GM19463 (cell line): ENCODE results near the gene SLFNL1.

Experiments used
- ATAC-seq: cut with Tn5 transposase; IDR thresholded peaks from one replicate; pipeline ENCODE4 v1.9.1; 2021; ENCODE audit warnings: mild to moderate bottlenecking, moderate library complexity; ENCODE audit not compliant: unreplicated experiment

The SLFNL1 gene

GRCh38 chr1:41021526-41022308, at the start of gene SLFNL1:
SLFNL1 (minus strand) TSS chr1:41021725; CDS start chr1:41020660, 1,065 bp downstream.
- no peak for ATAC-seq

GRCh38 chr1:41056907-41057306, 35.4 kb upstream of the SLFNL1 start:
- no peak for ATAC-seq

DNA sequence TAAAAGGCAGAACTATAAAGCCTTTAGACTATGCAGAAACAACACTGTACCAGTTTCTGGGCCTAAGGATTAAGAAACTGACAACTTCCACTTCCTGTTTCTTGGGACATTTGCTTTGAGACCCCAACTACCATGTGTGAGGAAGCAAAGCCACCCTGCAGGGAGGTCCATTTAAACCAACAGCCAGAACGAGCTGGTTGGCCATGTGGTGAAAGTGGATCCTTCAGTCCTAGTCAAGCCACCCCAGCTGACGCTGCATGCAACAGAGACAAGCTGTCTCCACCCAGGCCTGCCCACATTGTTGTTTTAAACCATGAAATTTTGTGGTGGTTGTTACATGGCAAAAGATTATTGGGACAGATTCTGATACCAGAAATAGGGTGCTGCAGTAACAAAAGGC, 31.8 kb upstream of the SLFNL1 start:
- no peak for ATAC-seq

- no peak for ATAC-seq
Observed at GRCh38 chr1:41051022-41051421, 29.5 kb upstream of the SLFNL1 start.

DNA sequence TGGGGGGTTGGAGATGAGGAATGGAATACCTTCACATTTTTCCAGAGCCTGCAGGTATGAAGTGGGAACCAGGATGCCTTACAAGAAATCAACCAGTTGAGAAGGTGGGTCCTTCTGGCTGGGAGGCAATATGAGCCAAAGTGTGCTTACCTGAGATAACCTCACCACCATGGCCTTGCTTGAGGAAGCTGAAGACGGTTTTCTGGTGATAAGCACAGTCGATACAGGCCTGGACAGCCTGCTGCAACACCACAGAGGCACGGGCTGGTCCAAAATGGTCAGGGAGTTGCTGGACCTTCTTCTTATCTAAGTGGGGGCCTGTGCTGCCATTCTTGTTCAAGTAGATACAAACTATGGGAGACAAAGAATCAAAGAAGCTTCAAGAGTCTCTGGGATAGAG, 27.0 kb upstream of the SLFNL1 start:
- no peak for ATAC-seq

- no peak for ATAC-seq
Observed at GRCh38 chr1:41046347-41046775, 24.8 kb upstream of the SLFNL1 start.

GRCh38 chr1:41045740-41046139, 24.2 kb upstream of the SLFNL1 start:
- ATAC-seq = no peak

DNA sequence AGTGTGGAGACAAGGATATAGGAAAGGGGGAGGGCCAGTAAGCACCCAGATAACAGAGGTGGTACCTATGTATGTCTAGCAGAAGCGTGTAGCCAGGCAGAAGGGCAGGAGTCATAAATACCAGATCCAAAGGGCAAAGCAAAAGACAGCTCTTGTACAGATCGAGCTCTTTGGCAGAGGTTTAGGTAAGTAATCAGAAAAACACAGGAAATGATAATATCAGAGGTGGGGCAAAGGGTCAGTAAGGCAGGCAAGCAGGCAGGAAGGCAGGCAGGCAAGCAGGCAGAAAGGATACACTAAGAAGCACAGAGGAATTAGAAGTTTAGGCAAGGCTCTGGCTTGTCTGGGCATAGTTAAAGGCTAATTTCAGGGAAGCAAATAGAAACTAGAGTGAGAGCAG, 22.7 kb upstream of the SLFNL1 start:
- ATAC-seq = no peak

- ATAC-seq = no peak
Observed at GRCh38 chr1:41041614-41042270, 20.2 kb upstream of the SLFNL1 start.

DNA sequence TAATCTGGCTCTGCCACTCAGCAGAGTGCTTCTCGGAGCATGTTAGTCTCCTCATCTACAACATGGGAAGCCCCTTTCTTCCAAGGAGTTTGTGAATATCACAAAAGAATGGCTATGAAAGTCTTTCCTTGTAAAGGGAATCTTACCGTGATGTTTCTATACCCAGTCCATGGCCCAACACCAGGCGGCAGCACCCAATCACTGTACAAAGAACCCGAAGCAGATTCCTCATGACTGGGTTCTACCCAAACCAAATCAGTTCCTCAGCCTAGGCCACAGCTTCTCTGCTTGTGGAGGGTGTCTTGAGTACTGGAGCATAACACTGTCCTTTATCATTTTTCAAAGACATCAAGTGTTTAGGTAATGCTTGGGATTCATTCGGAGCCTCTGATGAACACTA, 16.6 kb upstream of the SLFNL1 start:
- ATAC-seq = no peak

DNA sequence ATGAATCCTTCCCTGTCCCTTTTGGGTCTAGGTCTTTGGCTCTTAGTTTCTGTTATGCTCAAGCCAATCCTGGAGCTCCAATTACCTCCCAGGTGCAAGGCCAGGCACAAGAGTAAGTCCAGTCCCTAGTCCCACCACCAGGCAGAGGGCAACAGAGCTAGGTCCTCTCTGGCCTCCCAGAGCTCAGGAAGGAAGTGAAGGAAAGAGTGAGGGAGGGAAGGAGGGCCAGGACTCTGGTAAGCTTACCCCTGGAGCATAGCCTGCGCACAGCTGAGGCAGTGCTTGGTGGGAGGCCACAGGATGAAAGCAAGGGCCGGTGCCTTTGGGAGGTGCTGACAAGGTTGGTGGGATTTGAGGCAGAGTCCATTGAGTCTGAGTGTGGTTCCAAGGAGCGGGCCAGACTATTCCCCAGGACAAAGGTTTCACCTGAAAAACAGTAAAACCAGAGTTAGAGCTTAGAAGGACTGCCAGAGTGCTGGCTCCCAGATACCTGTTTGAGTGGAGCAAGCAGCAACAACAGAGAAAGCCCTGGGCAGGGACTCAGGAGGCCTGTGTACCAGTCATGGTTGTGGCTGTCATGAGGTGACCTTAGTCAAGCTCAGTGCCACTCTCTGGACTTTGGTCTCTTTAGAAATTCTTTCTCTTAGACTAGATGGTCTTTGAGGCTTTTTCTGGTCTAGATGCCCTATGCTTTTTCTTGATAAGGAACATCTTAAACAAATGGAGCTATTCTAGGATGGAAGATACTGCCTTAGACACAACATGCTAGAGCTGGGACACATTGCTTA, 15.8 kb upstream of the SLFNL1 start:
- ATAC-seq = no peak

DNA sequence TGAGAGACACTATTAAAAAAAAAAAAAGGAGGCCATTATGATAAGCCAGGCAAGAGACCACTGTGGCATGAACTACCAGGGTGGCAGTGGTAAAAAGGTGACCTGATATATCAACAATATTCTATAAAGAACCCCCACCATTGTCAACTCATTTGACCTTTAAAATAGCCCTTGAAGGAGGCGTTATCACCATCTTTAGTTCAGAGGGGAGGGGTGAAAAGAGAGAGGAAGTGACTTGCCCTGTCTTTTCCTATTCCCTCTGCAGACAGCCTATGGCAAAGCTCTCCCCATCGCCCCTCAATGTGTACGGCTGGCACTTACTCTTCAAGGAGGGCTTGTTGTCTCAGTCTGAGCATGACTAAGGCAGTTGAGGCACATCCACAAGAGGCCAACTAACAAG, 11.7 kb upstream of the SLFNL1 start:
- ATAC-seq = no peak

- no peak for ATAC-seq
Observed at GRCh38 chr1:41032147-41032546, 10.6 kb upstream of the SLFNL1 start.

GRCh38 chr1:41030872-41031616, 9.5 kb upstream of the SLFNL1 start:
- no peak for ATAC-seq

DNA sequence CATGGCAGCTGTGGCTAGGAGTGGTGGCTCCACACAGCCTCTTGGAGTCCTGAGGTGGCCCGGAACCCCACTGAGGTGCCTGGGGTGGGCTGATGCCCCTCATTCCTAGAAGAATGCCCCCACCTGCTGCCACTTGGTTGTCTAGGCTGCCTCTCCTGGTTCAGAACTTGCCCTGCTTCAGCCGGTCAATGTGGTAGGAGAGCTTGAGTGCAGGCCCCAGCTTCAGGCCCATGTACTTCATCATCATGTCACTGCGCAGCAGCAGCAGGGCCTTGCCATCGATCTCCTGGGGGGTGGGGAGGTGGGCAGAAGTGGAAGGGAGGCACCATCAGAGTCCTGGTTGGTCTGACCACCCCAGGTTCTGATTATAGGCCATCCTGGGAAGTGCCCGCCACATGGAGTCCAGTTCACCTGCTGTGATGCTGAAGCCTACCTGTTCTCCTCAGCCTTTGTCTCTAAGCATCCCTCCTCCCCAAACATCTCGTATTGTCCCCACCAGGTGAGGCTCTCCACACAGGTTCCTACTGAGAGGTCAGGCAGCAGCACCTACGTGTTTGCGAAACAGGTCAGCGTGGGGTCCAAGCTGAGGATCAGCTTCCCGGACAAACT, 6.6 kb upstream of the SLFNL1 start:
- no peak for ATAC-seq

DNA sequence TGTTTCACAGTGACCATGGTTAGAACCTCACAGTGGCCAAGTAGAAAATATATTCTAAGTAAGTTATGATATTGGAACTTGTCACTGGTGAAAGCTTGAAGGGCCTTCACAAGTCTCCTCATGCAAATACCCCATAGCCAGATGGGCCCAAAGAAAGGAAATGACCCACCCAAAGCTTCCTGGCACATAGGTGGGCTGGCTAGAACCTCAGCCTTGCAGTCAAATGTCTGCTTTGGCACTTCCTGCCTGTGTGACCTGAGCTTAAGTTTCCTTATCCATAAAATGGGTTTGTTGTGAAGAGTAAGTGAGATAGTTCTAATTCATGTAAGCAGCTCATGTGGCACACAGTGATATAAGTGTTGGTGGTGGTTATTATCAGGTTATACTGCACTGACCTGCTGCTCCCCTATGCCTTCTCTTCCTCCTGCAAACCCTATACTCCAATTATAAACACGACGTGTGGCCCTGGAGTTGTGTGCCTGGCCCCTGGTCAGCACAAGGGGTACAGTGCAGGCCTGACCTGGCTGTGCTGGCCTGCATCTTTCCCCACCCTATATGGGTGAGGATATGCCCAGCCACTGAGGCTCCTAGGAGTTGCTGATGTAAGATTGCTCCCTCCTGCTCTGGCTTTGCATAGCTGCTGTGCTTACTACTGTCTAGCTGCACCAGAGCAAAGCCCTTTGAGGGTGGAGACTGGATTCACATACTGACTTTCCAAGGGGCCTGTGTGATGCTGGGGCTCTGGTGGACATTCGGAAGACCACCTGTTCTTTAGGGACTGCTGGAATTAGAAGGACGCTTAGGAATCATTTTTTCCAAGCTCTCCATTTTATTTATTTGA, 4.7 kb upstream of the SLFNL1 start:
- ATAC-seq = no peak

GRCh38 chr1:41024953-41025352, 3.4 kb upstream of the SLFNL1 start:
- no peak for ATAC-seq

- no peak for ATAC-seq
Observed at GRCh38 chr1:41023279-41023990, 1.9 kb upstream of the SLFNL1 start.

- ATAC-seq = no peak
Observed at GRCh38 chr1:41022424-41022823, 899 bp upstream of the SLFNL1 start.
